NCI-H2196 (cell line): Measurements from ENCODE around the gene RAVER2.
"Not testable (repeated sequence)": the region's sequence is repeated elsewhere in the genome, so short reads cannot be mapped to it uniquely, and the experiment has no call there.

Source experiments
- DNase-seq: peaks from one replicate; lab custom pipeline; 2025; ENCODE audit not compliant: unreplicated experiment; lab: John Stamatoyannopoulos, UW

Gene RAVER2

GRCh38 chr1:64745986-64746940 lies 1.4 kb downstream of the RAVER2 start:
- peak; percentile 7 for DNase-seq

- DNase-seq: no peak
These were observed 3.3 kb downstream of the RAVER2 start for GRCh38 chr1:64748222-64748621.

GRCh38 chr1:64748706-64749105 lies 3.8 kb downstream of the RAVER2 start:
- DNase-seq: no peak

GRCh38 chr1:64750092-64750491 lies 5.2 kb downstream of the RAVER2 start:
- DNase-seq: no peak

- DNase-seq: no peak
These were observed 6.0 kb downstream of the RAVER2 start for GRCh38 chr1:64750875-64751274.

- no peak for DNase-seq
These were observed 9.3 kb downstream of the RAVER2 start for GRCh38 chr1:64754173-64754572.

- no peak for DNase-seq
These were observed 10.5 kb downstream of the RAVER2 start for GRCh38 chr1:64755361-64755760.

GRCh38 chr1:64756770-64757169 lies 11.9 kb downstream of the RAVER2 start:
- no peak for DNase-seq

- no peak for DNase-seq
These were observed 12.3 kb downstream of the RAVER2 start for GRCh38 chr1:64757213-64757612.

- DNase-seq: no peak
These were observed 13.4 kb downstream of the RAVER2 start for GRCh38 chr1:64758233-64758632.

- no peak for DNase-seq
These were observed 15.1 kb downstream of the RAVER2 start for GRCh38 chr1:64759968-64760367.

GRCh38 chr1:64765012-64765411 lies 20.1 kb downstream of the RAVER2 start:
- no peak for DNase-seq

GRCh38 chr1:64765826-64766225 lies 21.0 kb downstream of the RAVER2 start:
- DNase-seq: no peak

- peak; percentile 35 for DNase-seq
These were observed 21.6 kb downstream of the RAVER2 start for GRCh38 chr1:64766429-64766828.

GRCh38 chr1:64769482-64769881 lies 24.6 kb downstream of the RAVER2 start:
- no peak for DNase-seq

- DNase-seq: no peak
These were observed 25.1 kb downstream of the RAVER2 start for GRCh38 chr1:64769971-64770370.

- DNase-seq: not testable (repeated sequence)
These were observed 28.4 kb downstream of the RAVER2 start for GRCh38 chr1:64773306-64773705.

GRCh38 chr1:64775113-64775512 lies 30.2 kb downstream of the RAVER2 start:
- no peak for DNase-seq

- not testable (repeated sequence) for DNase-seq
These were observed 37.2 kb downstream of the RAVER2 start for GRCh38 chr1:64782044-64782443.

- not testable (repeated sequence) for DNase-seq
These were observed 38.0 kb downstream of the RAVER2 start for GRCh38 chr1:64782848-64783247.

- no peak for DNase-seq
These were observed 46.1 kb downstream of the RAVER2 start for GRCh38 chr1:64790832-64791487.

- DNase-seq: no peak
These were observed 54.0 kb downstream of the RAVER2 start for GRCh38 chr1:64798872-64799271.
